GM12892 (cell line): ENCODE results near the gene FCMR.
"Not testable (repeated sequence)": the region's sequence is repeated elsewhere in the genome, so short reads cannot be mapped to it uniquely, and the experiment has no call there.

ENCODE experiments used
- DNase-seq: peaks from one replicate; pipeline ENCODE4 v3.0.0; 2011; ENCODE audit not compliant: insufficient read length
- FAIRE-seq: peaks from 2 replicates; lab custom pipeline; 2011; peaks lifted over from hg19 to GRCh38; lab: Jason Lieb, UNC
- POLR2A ChIP-seq: IDR thresholded peaks from 2 replicates; pipeline ENCODE4 v1.6.1; 2011; ENCODE audit warnings: low read depth, low read length, control low read depth
- POLR2AphosphoS5 ChIP-seq: IDR thresholded peaks from 2 replicates; pipeline ENCODE4 v1.6.1; 2011; ENCODE audit warnings: low read depth, low read length, control low read depth
- TAF1 ChIP-seq: IDR thresholded peaks from 2 replicates; pipeline ENCODE4 v1.6.1; 2011; ENCODE audit warnings: low read depth, mild to moderate bottlenecking, control low read depth, low read length, borderline replicate concordance

FCMR gene

GRCh38 chr1:206856674-206857464 is 64.9 kb downstream of the FCMR start:
- DNase-seq (no peak), FAIRE-seq (peak; percentile 51)
- no peak for TF ChIP-seq POLR2A
- TF ChIP-seq TAF1: no peak
- no peak for TF ChIP-seq POLR2AphosphoS5

- DNase-seq (no peak), FAIRE-seq (no peak)
- TF ChIP-seq POLR2AphosphoS5: no peak
- TF ChIP-seq POLR2A: no peak
- TF ChIP-seq TAF1: no peak
Measured at GRCh38 chr1:206855859-206856258, 65.9 kb downstream of the FCMR start.

- DNase-seq: no peak
- FAIRE-seq: no peak
- TF ChIP-seq TAF1 (no peak), POLR2AphosphoS5 (no peak), POLR2A (no peak)
Measured at GRCh38 chr1:206854401-206855129, 67.2 kb downstream of the FCMR start.

- not testable (repeated sequence) for FAIRE-seq, DNase-seq
Measured at GRCh38 chr1:206853696-206854095, 68.0 kb downstream of the FCMR start.
